Measurements from ENCODE around the gene IL1RAPL1.

The IL1RAPL1 gene

DNA sequence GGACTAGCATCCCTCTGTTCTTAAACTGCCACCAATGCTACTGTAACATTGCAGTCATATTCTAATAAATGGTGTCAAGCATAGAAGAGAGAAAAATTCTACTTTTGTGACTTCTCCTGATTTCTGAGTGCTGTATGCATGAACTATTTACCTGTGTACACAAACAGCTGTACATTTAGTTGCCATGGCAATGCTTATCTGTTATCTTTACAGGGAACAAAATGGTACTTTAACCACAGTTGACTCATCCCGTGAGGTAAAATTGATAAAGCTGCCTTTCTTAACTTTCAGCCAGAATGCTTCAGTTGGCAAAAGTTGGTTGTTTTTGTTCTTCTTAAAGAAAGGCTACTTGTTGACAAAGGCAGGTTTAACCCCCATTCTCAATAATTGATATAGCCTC, 1040.6 kb downstream of the IL1RAPL1 start:
- DNase-seq (ENCODE audit: low read depth in 1 of 2, low spot score in 1 of 2), result no peak

DNA sequence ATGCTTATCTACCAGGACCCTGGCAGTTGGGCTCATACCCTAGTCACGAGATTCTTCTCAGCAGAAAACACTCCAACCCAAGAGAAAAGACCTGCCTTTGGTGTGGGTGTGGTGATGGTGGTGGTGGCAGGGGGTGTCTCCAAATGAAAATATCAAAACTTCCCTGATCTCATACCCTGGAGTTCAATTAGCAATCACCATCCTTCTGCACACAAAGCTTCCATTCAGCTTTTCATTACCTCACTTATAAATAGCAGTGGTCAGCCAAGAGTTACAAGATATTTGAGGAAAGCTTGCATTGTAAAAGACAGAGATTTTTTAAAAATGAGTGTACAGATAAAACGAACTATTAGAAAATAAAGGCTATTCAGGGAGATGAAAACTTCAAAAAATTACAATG, 1047.3 kb downstream of the IL1RAPL1 start:
- DNase-seq (ENCODE audit: low read depth in 1 of 2, low spot score in 1 of 2), result no peak

DNA sequence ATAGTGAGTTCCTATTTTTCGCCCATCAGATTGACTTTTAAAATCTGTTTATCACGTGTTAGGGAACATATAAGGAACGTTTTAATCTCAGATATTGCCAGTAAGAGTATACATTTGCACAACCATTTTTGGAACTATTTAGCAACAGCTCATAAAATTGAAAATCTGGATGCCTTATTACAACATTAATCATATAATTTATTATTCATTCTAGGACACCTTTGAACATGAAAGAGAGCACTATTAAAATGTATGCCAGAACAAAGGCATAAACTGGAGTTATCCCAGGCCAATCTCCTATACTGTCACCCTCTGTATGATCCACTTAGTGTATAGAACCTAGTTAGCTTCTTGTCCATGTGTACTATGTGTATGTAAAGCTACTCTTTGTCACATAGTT, 1049.1 kb downstream of the IL1RAPL1 start:
- DNase-seq (ENCODE audit: low read depth in 1 of 2, low spot score in 1 of 2), result no peak

DNA sequence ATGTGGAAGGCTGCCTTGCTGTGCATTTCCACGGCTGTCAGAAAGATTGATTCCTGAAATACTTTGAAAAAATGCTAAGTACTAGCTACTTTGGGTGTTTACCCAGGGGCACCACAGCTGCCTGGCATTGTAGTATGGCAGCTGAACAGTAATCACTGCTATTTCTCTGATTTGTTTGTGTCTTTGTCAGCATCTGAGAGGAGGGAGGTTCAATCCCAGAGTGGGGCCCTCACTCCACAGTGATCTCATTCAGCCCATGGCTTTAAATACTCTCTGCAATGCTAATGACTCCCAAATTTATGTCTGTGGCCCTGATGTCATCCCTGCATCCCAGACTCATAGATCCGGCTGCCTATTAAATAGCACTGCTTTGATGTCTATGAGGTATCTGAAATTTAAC, 1052.9 kb downstream of the IL1RAPL1 start:
- DNase-seq (ENCODE audit: low read depth in 1 of 2, low spot score in 1 of 2), result no peak

DNA sequence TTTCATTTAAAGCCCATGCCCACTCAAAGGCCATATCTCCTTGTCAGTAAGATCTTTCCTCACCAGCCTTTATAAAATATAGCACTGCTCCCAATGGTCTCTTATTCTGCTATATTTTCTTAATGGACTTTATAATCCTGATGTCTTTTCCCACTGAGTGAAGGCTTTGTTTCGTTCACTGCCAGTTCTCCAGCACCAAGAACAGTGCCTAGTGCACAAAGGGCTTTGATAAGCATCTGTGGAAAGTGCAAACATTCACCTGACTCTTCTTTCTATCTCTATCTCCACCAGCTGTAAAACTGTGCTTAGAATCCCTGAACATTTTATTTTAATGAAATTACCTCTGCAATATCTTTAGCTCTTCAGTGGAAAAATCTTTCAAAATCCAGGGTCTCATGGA, 1054.2 kb downstream of the IL1RAPL1 start:
- no peak for DNase-seq (ENCODE audit: low read depth in 1 of 2, low spot score in 1 of 2)

DNA sequence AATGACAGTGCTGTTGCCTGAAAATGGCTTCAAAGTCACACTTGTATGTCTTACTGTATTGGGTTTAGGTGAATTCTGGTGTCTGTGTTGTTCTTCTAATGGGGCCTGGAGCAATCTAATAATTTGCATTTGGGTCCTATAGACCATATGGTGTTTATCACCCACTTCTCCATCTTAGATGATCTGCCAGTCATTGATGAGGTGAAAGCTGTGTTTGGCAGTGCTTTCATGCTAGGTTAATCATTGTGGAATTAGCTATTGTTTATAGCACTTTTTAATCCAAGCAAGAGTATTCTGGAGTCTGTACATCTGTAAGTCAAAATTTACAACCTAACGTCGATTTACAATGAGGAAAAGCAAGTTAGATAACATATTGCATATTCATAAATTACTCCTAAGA, 1055.9 kb downstream of the IL1RAPL1 start:
- DNase-seq (ENCODE audit: low read depth in 1 of 2, low spot score in 1 of 2), result no peak

DNA sequence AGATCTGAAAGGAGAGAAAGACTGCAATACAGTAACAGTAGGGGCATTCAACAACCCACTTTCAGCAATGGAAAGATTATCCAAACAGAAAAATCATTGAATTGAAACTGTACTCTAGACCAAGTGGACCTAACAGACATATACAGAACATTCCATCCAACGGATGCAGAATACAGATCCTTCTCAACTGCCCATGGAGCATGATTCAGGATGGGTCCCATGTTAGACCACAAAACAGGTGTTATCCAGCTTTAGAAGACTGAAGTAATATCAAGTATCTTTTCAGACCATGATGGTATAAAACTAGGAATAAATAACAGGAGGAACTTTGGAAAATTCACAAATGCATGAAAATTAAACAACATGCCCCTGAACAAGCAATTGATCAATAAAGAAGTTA, 1060.9 kb downstream of the IL1RAPL1 start:
- no peak for DNase-seq (ENCODE audit: low read depth in 1 of 2, low spot score in 1 of 2)

DNA sequence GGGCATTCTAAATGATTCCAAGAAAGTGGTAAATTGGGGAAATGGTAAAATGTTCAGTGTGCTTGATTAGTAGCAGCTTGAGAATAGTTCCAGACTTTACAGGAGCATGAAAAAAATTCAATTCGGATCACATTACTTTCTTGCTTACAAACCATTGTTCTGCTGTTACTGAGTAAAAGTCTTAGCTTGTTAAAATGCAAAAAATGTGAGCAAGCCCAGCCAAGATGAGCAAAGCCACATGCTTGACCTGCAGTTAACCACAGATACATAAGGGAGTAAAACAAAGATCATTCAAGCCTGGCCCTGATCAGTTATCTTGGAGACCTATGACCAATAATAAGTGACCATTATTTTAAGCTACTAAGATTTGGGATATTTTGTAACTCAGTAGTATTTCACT, 1065.2 kb downstream of the IL1RAPL1 start:
- DNase-seq (ENCODE audit: low read depth in 1 of 2, low spot score in 1 of 2), result no peak

DNA sequence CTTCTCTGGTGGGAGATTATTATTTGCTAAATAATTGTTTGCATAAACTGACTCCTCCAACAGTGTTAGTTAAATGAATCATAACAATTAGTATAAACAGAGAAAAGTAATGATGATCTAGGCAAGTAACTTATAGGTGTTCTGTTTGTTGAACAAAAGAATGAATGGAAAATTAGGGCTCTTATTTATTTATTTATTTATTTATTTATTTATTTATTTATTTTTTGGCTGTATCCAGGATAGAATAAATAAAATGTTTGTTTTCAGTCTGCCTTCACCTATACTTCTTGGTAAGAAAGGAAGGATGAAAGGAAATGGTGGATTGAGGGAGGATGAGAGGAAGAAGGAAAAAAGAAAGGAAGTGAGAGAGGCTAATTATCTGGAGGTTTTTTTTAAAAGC, 1066.5 kb downstream of the IL1RAPL1 start:
- no peak for DNase-seq (ENCODE audit: low read depth in 1 of 2, low spot score in 1 of 2)

DNA sequence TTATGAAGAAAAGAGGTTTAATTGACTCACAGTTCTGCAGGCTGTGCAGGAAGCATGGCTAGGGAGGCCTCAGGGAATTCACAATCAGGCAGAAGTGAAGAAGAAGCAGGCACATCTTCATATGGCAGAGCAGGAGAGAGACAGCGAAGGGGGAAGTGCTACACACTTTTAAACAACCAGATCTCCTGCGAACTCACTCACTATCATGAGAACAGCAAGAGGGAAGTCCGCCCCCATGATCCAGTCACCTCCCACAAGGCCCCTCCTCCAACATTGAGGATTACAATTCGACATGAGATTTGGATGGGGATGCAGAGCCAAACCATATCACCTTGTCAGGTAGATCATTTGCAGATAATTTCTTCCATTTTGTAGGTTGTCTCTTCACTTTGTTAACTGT, 1072.7 kb downstream of the IL1RAPL1 start:
- DNase-seq (ENCODE audit: low read depth in 1 of 2, low spot score in 1 of 2), result no peak

DNA sequence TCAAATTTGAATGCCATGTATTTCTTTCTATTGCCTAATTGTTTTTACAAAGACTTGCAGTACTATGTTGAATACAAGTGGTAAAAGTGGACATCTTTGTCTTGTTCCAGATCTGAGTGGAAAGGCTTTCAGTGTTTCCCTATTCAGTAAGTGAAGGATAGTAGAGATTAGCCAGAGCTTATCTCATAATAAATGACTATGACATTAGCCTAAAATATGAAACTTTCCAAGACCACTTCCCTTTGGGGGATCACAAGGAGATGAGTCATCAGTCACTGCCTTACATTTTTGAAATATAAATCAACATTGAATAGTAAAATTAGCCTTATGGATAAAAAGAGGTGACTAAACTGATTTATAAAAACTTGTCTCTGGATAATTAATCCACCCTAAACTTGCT, 1074.0 kb downstream of the IL1RAPL1 start:
- DNase-seq (ENCODE audit: low read depth in 1 of 2, low spot score in 1 of 2), result no peak

DNA sequence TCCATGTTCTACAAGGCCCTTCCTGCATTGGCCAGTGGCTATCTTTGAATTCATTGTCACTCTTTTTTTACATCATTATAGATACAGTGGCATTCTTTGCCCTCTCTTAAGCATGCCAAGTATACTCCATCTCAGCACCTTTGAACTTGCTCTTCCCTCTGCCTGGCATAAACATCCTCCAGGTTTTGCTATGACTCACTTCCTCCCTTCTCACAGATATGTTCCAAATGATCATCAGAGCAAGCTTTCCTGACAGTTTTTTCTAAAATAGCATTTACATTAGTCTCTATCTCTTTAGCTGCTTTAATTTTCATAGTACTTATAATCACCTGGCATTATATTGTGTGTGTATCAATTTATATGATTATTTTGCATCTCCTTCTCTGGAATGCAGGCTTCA, 1074.9 kb downstream of the IL1RAPL1 start:
- no peak for DNase-seq (ENCODE audit: low read depth in 1 of 2, low spot score in 1 of 2)

DNA sequence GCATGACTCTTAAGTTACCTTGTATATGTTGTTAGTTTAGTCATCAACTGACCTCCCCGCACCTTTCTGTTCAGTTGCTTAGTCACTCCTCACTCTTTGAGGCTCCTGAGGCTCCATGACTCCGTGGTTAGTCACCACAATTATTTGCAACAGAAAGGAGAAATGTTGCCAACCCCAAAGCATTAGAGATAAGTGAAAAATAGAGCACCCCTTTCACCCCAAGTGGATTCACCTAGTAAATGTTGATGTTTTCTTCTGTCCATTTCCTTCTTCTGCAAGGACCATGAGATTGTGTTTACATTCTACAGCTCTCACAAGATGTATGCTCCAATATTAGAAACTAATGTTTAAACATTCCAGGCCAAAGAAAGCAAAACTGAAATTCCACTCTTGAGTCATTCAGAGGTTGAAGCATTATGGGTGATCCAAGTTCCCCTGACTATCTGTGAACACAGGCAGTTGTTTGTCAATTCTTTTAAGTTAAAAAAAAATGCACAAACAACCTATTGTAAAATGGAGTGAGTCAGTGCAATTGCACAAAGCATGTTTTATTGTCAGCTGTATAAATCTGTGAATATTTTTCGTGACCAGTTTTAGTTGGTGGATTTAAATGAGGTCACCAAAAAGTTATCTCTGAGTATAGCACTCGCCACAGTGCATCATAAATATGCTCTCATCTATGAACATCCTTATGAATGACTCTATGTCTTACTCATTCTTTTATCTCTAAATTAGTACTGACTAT, 1075.7 kb downstream of the IL1RAPL1 start:
- DNase-seq (ENCODE audit: low read depth in 1 of 2, low spot score in 1 of 2), result no peak

DNA sequence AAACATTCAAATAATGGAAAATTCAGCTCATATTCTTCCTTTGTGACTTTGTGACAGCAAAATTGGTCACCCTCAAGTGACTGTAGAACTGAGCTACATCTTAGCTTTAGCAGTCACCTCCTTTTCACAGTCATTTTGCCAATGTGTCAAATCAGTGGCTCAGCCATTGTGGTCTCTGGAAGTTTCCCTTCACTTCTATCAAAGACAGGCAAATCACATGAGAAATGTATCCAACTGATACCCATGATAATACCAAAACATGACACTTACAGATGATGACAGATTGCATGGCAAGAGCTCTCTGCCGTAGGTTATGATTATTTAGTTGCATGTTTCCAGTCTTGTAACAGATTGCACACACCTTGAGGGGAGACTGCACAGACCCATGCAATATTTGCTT, 1078.3 kb downstream of the IL1RAPL1 start:
- DNase-seq (ENCODE audit: low read depth in 1 of 2, low spot score in 1 of 2), result no peak

DNA sequence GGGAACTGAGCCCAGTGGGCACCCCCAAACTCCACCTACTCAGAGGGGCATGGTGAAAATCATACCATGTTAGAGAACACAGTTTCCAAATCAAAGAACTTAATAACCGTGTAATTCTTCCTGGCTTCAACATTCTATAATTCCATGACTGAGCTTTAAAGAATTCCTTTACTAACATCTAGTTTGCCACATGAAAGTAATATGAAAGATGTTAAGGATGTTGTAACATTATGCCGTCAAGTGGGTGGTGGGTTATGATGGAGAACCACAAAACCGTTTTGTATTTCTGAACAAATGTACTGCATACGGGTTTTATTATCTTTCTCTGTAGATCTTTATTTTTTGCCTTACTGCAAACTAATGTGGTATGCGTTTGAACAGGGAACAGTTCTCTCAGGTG, 1079.1 kb downstream of the IL1RAPL1 start:
- DNase-seq (ENCODE audit: low read depth in 1 of 2, low spot score in 1 of 2), result no peak

DNA sequence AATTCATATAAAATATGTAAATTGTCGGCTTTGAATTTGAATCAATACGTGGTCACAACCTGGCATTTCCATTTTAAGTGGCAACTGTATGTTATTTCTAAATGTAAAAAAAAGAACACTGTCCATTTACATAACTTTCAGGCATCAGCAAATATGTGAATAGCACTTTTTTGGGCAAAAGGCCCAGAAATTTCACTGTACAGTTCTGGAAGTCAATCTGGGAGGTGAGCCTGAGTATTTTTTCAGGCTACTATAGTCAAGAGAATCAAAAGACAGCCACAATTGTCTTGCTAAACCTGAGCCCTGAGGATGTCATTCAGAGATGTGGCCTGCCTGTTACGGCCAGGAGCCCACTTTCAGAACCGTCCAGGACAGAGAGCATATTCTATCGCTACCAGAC, 1084.2 kb downstream of the IL1RAPL1 start:
- DNase-seq (ENCODE audit: low read depth in 1 of 2, low spot score in 1 of 2), result no peak

DNA sequence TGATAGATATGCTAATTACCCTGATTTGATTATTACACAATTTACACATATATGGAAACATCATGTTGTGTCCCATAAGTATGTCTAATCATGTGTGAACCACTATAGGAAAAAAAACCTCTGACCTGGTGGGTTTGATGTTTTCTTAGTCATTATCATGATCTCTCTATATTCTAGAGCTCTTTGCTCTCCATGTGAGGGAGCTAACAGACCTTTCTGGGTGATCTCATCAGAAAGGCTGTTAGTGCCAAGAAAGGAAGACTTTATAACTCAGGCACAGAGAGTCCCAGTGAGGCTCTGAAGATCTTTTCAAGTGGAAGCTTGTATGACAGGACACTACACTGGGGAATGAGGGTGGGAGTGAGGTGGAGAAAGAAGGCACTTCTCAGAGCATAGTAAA, 1100.4 kb downstream of the IL1RAPL1 start:
- no peak for DNase-seq (ENCODE audit: low read depth in 1 of 2, low spot score in 1 of 2)

DNA sequence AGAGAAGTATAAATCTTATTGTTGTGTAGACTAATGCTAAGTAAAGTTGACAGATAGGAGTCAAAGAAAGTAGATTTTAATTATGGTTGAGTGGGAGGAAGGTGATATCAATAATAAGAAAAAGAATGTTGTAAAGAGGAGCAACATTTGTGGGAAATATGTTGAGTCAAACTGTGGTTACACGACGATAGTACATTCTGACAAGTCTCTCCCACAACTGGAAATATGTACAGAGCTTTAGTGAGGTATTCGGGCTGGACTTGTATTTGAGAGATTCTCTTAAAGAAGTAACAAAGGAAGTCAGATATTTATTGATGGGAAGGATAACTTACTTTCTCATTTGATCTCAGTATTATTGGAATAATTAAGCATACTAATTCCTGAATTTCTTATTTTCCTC, 1102.8 kb downstream of the IL1RAPL1 start:
- no peak for DNase-seq (ENCODE audit: low read depth in 1 of 2, low spot score in 1 of 2)

DNA sequence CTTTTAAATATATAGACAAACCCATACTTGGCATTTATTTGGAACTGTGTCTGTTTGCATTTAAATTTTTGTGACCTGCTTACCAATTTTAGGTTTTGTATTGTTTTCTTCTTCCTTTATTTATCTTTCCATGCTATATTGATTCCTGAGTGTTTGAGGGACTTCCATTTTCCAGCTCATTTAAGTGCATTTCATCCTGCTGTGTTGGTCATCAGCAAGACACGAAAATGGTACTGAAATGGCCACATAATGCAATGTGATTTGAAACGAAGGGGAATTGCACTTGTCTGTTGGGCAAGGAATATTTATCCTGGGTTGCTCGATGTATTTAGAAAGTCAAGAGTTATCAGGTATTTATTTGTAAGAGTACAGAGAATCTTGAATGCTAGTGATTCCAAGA, 1103.8 kb downstream of the IL1RAPL1 start:
- no peak for DNase-seq (ENCODE audit: low read depth in 1 of 2, low spot score in 1 of 2)

DNA sequence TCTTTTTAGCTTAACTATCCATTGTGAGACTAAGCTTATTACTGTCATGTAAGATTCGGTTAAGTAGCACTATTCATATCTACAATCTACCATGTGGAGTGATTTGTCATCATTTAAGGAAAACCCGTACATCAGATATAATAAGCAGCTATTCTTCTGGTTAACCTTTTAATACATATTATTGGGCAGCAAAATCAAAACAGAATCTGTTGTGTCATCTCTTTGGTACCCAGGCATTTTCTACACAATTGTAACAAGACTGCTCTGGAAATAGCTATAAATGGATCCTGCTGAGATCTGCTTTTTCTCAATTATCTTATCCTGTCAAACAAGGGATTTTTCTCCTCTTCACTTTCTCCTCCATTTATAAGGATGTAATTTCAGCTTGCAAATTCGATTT, 1106.7 kb downstream of the IL1RAPL1 start:
- DNase-seq (ENCODE audit: low read depth in 1 of 2, low spot score in 1 of 2), result no peak

DNA sequence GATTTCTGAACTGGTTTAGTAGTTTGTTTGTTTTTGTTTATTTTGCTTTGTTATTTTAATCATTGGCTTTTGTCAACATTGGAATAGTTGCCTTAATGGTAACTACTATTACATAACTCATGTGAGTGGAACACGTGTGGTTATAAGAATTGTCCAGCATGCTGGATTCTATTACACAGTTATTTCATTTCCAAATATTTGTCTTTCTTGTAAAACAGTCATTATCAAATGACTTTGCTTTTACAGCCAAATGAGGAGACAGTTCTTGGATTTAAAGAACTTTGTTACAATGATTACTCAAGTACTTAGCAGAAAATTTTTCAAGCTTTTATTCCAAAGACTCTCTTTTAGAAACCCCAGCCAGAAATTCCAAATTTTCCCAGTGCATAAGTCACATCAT, 1112.0 kb downstream of the IL1RAPL1 start:
- no peak for DNase-seq (ENCODE audit: low read depth in 1 of 2, low spot score in 1 of 2)

DNA sequence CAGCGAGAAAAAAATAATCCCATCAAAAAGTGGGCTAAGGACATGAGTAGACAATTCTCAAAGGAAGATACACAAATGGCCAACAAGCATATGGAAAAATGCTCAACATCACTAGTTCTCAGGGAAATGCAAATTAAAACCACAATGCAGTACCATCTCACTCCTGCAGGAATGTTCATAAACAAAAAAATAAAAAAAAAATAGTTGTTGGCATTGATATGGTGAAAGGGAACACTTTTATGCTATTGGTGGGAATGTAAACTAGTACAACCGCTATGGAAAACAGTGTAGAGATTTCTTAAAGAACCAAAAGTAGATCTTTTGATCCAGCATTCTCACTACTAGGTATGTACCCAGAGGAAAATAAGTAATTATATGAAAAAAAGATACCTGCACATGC, 1119.8 kb downstream of the IL1RAPL1 start:
- no peak for DNase-seq (ENCODE audit: low read depth in 1 of 2, low spot score in 1 of 2)

DNA sequence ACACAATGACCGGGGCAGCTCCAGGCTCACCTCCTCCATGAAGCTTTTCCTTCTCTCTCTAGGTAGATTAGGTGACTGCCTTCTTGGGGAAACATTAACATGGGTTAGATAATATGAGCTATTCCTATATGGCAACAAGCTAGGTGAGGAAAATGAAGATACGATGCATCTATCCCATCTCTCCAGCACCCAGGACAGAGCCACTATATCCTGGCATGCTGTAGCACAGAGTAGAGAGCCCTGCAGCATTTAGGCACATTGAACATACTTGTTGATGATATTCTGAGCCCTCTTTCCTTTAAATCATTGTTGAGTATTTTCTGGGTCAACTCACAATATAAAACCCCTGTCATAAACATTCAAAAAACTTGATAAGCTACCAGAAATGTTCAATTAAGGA, 1133.9 kb downstream of the IL1RAPL1 start:
- DNase-seq (ENCODE audit: low read depth in 1 of 2, low spot score in 1 of 2), result no peak

DNA sequence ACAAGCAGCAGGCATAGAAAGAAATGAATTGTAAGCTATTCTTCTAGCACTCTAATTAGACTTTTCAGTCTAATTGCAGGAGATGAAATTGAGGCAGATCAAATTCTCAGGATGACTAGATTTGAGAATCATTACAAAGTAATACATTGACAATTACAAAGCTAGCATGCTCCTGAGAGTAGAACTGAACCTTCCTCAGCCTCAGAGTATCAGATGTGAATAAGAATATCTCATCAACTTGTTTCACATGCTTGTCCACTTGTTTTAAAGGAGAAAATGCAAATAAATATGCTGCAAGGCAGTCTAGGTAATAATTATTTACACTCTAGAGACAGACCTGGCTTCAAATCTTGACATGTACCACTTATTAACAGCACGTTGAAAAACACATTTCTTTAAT, 1137.1 kb downstream of the IL1RAPL1 start:
- no peak for DNase-seq (ENCODE audit: low read depth in 1 of 2, low spot score in 1 of 2)

Data from activated CD4-positive, alpha-beta T cell treated with anti-CD3 and anti-CD28 coated beads, Interleukin-2, amount 50 U/mL, for 24 hours (primary cell).